Epithelial cell of esophagus (primary cell): ENCODE data around the gene MAP4K3.

ENCODE experiments used
- DNase-seq: peaks from one replicate; pipeline ENCODE4 v3.0.0; 2010; ENCODE audit warnings: low read depth
- H3K4me3 ChIP-seq: 2 replicates; pipeline ENCODE4 v1.5.1; 2011; ENCODE audit warnings: mild to moderate bottlenecking, low read length, control low read depth
- CTCF ChIP-seq: IDR thresholded peaks from 2 replicates; pipeline ENCODE4 v1.5.1; 2011; ENCODE audit warnings: low read depth, mild to moderate bottlenecking, low read length, control low read depth, inconsistent platforms; ENCODE audit not compliant: insufficient read depth; ENCODE audit errors: missing control alignments

The MAP4K3 gene

GRCh38 chr2:39213015-39213414 is 224.1 kb downstream of the MAP4K3 start:
- H3K4me3 ChIP-seq, result no peak overlapping the region
- no peak for DNase-seq
- TF ChIP-seq CTCF, result no peak

- no peak for DNase-seq
- no peak for TF ChIP-seq CTCF
- no peak overlapping the region for H3K4me3 ChIP-seq
Measured at GRCh38 chr2:39210846-39211245, 226.2 kb downstream of the MAP4K3 start.

GRCh38 chr2:39203382-39203781 is 233.7 kb downstream of the MAP4K3 start:
- TF ChIP-seq CTCF, result no peak

GRCh38 chr2:39202639-39203369 is 234.3 kb downstream of the MAP4K3 start:
- no peak for TF ChIP-seq CTCF
- DNase-seq, result peak; percentile 7
- H3K4me3 ChIP-seq, result no peak overlapping the region

More at GRCh38 chr2:39203382-39203781, 233.7 kb downstream of the MAP4K3 start:
- no peak for DNase-seq
- H3K4me3 ChIP-seq, result no peak overlapping the region
